IPS DF 19.7 (cell line): Measurements from ENCODE around the gene RNGTT.

Experiments
- DNase-seq: peaks from one replicate; pipeline ENCODE4 v3.0.0-alpha.2; 2013; ENCODE audit warnings: low read depth, low spot score

The RNGTT gene

DNA sequence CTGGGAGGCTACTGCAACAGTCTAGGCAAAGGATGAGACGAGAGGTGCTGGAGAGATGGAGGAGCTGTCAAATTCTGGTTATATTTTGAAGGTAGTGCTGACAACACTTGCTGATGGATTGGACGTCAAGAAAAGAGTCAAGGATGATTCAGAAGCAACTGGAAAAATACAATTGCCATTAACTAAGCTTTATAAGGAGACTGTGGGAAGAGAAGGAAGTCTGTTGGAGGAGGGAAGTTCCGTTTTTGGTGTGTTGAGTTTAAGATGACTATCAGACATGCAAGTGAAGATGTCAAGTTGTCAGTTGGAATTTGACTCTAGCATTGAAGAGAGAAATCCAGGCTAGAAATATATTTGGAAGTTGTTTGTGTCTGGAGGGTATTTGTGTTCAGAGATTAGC is 358.1 kb downstream of the RNGTT start:
- DNase-seq = no peak

DNA sequence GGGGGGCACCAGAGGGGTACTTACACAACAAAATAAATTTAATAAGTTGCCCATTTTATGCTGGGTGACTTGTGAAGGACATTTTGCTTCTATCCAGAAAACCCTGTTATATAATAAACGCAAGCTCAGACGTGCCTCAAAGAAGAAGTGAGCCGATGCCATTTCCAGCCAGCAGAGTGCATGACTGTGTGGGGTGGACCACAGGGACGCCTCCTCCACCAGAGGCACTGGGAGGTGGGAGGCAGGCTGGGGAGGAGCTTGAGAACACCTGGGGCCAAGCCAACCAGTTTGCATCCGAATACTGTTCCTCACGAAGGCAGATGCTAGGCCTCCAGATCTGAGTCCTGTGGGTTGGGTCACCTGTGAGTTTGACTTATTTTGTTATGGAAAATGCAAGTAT is 363.8 kb downstream of the RNGTT start:
- DNase-seq = peak; percentile 17

DNA sequence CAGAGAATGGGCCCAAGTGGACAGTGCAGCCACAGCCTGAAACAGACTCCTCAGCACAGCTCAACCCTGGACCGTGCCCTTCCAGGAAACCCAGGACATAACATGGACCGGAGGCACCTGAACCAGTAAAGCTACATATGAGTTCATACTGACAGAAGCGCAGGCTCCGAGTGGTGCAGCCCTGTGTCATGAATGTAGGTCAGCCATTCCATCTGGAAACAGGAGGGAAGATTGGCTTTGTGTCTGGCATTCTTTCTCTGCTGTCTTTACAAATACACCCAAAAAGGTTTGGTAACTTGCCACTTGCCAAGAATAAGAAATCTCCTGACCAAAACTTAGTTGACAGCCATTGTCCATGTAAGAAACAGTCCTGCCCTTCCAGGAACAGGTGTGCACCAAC is 366.6 kb downstream of the RNGTT start:
- no peak for DNase-seq

DNA sequence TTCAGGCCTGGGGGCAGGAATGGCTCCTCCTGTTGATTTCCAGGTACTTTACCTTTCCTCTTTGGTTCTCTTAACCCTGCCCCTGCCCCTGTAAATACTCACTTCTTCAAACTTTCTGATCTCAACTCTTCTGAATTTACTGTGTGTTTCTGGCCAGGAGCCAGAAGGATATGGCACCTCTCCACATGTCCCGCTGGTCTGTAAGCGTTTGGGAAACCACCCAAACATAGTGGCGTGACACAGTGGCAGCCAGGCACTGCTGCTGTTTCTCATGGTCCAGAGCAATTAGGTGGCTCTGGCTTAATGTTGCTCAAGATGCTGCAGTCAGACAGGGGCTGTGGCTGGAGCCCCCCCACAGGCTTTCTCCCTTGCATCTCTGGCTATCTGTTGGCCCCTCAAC is 374.5 kb downstream of the RNGTT start:
- DNase-seq = no peak

DNA sequence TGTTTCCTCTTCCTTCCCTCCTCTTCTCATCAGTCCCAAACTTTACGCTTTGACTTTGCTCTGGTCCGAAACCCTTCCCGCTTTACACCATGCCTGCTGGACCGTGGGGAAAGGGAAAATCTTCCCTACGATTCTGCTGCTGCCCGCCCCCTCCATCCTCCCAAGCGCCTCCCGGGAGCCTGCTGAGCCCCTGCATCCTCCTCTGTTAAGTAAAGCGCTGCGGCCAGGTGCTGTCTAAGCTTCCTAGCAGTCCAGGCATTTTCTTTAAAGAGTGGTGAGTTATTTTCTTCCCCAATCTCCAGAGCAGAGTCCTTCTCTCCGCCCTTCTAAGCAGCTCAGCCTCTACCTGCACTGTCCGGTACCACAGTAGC is 376.3 kb downstream of the RNGTT start:
- no peak for DNase-seq

DNA sequence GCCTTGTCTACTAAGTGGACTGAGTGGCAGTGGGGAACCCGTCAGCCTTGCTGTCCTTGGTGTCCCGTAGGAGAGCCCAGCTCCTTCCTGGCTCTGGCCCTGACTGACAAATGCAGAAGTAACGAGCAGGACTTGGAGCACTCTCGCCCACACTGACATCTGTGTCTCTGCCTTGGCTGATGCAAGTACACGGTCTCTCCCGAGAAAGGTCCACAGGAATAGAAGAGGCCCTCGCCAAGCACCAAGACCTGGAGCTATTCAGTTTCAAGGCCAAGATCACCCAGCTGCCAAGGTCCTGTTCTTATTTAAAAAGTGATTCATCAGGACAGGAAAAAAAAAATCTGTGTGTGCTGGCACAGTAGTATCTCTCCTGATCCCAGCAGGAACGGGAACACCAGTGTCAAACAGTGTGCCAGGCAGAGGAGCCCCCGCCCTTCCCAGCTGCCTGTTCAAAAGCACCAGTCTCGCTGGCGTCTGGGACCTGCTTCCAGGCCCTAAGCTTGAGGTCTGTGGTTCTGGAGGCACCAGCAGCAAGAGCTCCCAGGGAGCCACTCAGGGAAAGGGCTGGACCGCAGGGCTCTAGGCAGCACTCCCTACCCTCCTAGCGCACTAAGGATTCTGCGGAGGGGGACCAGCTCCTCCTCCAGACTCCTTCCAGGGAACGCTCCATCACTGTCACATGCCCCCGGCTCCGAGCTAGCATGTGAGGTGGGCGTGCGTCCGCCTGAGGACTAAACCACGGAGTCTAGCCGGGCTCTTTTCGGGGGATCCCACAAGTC is 376.9 kb downstream of the RNGTT start:
- DNase-seq = no peak

DNA sequence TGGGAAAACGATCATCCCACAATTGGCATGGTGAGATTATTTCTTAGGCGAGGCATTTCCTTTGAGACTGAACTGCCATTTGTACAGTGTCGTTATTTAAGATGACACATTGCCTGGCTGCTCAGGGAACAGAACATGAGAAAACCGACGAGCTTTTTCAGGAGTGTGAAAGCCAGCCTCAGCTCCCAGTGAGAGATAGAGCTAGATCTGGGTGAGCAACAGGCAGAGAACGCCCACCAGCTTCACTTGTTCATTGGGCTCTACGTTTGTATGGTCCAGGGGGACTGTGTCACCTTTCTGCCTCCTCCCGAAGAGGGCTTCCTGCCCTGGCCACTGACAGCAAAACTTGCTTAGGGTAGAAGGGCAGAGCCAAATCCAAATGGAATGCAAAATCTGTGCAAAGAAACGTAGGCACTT is 378.1 kb downstream of the RNGTT start:
- no peak for DNase-seq

DNA sequence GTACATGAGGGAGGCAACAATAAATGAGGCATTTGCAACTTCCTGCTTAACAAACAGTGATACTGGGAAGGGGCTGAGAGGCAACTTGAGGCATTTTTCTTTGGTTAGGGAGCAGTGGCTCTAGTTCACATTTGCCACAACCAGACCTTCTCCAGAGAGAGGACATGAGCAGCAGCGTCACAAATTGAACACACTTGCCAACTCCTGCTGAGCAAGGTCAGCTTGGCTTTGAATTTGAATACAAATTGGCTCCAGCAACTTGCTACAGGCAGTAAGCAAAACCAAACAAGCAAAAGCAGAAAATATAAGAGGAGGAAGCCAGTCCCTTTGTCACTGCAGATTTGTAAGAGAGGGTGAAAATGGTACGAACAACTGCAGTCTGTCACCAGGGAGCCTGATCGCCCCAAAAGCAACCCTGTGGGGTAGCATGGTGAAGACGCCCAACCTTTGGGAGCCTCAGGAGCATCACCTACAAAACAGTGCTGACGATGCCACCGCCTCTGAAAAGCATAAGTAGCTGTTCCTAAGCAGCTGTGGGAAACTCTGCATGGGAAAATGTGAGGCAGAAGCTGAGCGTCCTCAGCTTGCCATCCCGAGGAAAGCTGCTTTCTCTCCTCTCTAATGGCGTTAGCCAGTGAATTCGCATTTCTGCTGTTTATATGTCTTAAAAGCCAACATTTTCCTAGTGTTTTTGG is 378.7 kb downstream of the RNGTT start:
- DNase-seq = no peak

DNA sequence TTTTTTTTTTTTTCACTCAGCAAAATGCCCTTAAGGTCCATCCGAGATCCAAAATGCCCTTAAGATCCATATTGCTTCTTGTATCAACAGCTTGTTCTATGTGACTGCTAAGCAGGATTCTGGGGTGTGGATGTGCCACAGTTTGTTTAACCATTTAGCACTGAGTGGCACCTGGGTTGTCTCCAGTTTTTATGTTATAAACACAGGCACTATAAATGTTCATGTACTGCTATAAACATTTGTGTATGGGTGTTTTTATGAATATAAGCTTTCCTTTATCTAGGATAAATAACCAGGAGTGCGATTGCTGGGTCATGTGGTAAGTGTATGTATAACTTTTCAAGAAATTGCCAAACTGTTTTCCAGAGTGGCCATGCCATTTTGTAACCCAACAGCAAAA is 386.0 kb downstream of the RNGTT start:
- DNase-seq = no peak

DNA sequence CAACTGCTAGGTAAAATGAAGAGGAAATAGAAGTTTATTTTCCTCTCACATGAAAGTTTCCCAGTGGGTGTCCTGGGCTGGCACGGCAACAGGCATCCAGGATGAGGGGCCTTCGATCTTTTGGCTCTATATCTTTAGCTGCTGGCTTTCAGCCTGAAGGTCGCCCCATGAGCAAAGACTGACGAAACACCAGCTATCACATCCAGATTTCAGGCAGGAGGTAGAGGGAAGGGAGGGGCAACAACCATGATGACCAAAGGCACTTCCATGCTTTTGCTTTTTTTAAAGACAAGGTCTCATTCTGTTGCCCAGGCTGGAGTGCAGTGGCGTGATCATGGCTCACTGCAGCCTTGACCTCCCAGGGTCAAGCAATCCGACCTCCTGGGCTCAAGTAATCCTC is 387.9 kb downstream of the RNGTT start:
- DNase-seq = no peak

DNA sequence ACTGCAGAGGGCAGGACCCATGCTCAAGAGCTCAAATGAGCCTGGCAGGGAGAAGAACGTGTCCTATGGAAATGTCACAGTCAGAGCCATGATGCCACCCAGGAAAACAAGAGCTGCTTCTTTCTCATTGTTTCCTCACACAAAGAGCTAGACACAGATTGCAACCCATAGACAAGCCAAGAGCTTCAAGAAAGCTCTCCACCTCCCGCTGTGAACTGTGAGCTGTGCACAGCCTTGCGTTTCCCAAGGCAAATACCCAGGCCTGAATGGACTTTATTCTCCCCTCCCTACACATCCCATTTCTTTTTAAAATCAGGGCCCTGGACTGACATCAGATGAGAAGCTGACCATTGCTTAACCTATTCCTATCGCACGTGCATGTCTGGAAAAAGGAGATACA is 388.8 kb downstream of the RNGTT start:
- no peak for DNase-seq

DNA sequence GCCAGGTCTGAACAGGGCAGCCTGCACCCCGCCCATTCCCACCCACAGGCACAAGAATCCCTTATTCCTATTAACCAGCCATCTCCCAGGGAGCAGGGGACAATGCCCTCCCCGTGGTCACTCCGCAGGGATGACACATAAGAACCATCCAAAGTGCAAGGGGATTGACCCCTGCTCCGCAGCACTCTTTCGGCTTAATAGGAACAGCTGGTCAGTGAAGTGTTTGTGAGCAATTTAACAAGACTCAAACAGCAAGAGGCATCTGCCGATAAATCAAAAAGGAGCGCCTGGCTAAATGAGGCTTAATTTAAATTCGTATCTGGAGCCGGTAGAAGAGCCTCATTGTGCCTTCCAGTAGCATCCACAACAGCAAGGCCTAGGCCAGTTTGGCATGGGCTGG is 389.4 kb downstream of the RNGTT start:
- no peak for DNase-seq

DNA sequence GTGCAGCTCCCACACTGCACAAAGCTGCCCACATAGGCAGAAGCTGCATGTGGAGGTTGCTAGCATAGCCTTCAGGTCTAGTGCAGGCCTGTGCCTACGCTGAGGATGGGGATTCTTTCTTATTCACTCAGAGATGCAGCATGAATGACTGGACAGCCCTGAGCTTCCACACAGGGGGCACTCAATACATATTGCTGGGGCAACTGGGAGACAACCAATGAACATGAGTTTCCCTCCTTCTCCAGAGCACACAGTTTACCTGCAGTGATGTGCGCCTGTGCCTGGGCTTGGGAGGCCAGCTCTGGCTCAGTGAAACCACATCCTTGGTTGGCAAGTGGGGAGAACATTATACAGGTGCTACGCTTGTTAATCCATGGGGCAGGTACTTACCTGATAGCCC is 389.9 kb downstream of the RNGTT start:
- DNase-seq = no peak

DNA sequence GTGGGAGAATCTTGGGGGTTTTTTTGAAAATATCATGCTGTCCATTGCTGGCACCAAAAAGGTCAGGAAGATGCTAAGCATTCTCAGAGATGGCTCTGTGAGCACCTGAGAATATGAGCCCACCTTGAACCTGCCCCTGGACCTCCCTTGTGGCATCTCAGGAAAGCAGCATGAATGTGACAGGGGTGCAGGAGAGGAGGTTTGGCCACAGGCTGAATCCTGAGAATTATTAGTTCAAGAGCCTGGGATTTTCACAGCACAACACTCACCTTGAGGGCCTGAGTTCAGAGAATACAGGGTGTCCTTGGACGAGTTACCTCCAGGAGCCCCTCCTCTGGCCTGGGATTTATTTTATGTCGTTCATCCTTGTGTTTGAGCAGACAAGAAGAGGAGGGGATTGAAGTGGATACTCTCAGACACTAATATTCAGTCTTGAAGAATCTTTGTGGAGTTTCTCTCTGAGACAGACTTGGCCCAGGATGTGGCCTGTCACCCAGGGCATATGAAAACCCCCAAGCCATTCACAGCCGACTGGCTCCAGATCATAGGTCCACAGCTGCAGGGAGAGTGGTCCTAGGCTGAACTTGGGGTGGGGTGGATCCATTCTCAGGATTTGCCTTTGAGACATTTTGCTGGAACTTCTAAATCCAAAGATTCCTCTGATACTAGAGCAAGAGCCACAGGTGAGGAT is 390.8 kb downstream of the RNGTT start:
- DNase-seq = no peak

DNA sequence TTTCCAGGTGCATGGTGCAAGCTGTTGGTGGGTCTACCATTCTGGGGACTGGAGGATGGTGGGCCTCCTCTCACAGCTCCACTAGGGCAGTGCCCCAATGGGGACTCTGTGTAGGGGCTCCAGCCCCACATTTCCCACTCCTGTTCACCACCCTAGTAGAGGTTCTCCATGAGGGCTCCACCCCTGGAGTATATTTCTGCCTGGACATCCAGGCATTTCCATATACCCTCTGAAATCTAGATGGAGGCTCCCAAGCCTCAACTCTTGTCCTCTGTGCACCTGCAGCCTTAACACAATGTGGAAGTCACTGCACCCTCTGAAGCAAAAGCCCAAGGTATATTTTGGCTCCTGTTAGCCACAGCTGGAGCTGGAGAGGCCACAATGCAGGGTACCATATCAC is 393.5 kb downstream of the RNGTT start:
- no peak for DNase-seq

DNA sequence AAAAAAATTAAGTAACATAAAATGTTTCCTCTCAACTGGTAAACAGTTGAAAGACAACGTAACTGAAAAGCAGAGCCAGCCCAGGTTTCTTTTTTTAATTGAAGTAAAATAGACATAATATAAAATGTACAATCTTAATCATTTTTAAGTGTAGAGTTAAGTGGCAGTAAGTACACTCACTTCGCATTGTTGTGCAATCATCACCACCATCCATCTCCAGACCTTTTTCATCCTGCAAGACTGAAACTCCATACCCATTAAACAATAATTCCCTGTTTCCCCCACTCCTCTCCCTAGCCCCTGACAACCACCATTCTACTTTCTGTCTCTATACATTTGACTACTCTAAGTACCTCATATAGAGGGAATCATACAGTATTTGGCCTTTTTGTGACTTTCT is 395.7 kb downstream of the RNGTT start:
- DNase-seq = no peak

DNA sequence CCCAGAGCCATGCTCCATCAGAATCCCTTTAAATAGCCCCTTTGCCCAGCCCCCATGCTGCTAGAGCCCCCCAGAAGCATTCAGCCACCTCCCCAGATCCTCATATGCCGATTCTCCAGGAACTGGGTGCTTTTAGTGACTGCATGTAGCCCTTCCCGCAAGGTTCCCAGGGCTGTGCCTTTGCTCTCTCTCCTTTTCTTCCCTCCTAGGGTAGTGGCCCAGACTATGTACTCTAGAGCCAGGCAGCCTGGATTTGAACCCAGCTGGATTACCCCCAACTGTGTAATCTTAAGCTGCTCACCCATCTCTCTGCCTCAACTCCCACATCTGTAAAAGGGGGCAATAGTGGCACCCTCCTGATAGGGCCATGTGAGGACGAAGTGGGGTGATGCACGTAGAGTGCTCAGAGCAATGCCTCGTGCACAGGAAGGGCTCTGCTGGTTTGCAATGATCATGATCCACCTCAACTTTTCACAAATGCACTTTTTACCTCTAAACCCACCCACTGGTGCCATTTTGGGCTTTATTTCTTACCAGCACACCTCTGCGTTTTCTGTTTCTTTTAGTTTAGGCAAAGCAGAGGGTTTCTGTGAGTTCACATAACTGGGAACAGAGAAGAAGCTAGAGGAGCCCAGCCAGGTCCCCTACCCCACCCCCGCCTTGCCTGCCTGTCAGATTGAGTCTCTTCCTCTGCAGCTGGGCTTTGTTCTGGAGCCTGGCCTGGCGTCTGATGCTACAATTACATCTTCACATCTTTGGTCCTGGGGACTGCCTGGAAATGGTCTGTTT is 396.5 kb downstream of the RNGTT start:
- no peak for DNase-seq

DNA sequence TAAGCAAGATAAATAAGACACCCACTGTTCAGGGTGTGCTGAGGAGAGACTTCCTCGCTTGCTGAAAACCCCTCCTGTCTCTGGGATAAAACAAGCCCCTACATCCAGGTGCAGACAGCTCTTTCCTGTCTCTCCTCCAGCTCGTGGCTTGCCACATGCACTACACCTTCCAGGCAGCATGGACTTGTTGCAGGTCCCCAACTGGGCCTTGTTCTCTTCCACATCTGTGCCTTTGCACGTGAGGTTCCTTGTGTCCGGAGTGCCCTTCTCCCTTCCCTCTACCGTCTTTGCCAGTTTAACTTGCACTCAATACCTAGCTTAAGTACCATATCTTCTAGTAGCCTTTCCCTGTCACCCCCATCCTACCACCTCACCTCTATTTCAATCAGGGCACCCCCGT is 397.6 kb downstream of the RNGTT start:
- DNase-seq = no peak

DNA sequence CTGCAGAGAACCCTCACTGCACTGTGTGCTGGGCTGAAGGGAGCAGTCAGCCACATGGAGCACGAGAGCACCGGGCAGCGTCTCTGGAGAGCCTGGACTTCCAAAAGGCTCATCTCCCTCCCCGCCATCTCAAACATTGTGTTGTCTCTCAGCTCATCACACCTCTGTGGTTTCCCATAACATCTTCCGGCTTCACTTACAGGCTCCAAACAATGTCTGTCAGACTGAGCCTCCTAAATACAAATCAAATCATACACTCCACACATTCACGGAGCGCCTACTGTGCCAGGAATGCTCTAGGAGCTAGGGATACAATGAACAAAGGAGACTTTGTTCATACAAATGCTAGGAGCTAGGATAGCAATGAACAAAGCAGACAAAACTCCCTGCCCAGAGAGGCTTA is 398.0 kb downstream of the RNGTT start:
- DNase-seq = no peak

DNA sequence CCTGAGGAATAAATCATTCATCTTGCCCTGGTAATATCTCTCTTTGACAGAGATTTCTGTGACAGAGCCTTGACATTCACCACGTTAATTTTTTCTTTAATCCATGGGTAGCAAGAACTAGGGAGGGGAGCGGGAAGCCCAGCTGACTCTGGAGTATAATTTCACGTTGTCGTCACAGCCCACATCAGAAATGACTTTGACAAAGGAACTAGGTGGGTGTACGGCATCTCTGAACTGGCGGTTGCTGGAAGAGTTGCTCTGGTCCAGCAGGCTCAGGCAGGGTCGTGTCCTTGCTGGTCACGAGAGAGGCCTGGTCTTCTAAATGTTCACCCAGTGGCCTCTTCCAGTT is 400.2 kb downstream of the RNGTT start:
- no peak for DNase-seq

DNA sequence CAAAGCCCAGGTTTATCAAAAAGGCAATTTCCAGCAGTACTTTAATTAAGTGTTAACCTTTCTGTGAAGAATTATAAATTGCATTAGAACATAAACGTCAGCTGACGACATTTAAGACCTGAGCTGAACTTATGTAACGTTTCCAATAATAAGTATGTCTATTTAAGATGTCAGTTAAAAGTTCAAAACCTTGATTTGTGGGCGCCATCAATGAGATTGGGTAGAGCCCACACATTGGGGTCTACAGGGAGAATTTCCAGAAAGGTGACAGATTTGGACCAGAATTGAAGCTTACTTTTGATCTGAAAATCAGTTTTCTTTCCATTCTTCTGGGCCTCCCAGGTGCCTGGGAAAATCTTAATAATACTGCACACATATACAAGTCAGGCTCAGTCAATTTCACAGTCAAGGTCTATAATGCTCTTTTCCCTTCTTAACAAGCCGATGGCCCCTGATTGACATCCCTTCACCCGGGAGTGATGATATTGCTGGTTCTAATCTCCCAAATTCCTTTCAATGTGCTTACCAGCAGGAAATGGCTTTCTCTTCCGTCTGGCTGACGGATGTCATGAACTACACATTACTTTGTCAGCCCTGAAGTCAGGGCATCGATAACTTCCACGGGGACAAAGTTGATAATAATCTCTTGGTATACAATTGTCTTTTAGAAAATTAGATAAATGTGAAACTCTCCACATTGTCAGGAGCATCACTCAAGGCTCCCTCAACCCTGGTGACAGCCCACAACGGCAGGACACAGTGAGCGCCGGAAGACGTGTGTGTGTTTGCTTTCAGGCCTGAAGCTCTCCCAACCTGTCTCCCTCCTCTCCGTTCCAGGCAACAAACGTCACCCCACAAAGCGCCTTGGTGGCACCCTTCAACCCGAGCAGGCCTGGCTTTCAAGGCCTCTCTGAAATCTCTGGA is 400.8 kb downstream of the RNGTT start:
- DNase-seq = no peak
